SK-N-MC (cell line): Measurements from ENCODE around the gene NR5A2.

Experiments used
- EZH2 ChIP-seq: fragments of 200-600 bp; sonication (generic); IDR thresholded peaks from one replicate; pipeline ENCODE4 v1.6.1; 2017; ENCODE audit warnings: antibody characterized with exemption
- POLR2AphosphoS5 ChIP-seq: IDR thresholded peaks from 2 replicates; pipeline ENCODE4 v1.6.1; 2012; ENCODE audit warnings: mild to moderate bottlenecking, low read depth, low read length, borderline replicate concordance

DNA sequence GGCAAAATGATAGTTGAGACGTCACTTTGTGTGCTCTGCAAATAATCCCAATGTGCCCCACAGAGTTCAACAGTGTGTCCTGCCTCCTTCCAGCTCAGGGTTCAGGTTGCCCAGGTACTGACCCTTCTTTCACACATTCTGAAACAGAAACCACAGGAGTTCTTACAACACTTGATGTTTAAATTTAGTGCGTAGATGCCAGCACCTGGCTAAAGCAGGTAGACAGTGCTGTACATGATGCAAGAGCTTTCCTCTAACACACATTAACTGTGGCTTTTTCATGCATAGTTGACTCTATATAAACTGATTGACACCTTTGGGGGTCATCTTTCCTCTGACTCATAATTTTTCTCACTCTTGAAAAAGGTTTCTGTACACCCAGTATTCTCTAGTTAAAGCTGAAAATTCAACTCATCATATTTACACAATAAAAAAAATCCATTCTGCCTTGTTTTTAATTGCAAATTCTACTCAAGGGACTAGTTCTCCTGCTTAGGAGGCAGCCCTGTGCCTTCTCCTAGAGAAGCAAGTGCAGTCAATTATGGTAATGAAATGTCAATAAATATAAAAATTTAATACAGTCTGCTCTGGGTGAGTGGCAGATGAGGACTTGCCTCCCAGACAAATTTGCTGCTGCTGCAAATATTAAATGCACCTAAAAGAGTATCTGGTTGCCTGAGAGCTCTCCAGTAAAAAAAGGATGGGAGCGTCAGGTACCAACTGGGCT, 91.4 kb downstream of the NR5A2 start:
- no peak for TF ChIP-seq EZH2
- no peak for TF ChIP-seq POLR2AphosphoS5
